Measurements from ENCODE around the gene CRYBG3.

CRYBG3 gene

GRCh38 chr3:97939401-97939800 lies 117.6 kb downstream of the CRYBG3 start:
- no peak for DNase-seq (ENCODE audit: low read depth in 3 of 3, low spot score in 1 of 3)

GRCh38 chr3:97940034-97940433 lies 118.2 kb downstream of the CRYBG3 start:
- no peak for DNase-seq (ENCODE audit: low read depth in 3 of 3, low spot score in 1 of 3)

- no peak for DNase-seq (ENCODE audit: low read depth in 3 of 3, low spot score in 1 of 3)
Observed at GRCh38 chr3:97942801-97943546, 121.2 kb downstream of the CRYBG3 start.

- no peak for DNase-seq (ENCODE audit: low read depth in 3 of 3, low spot score in 1 of 3)
Observed at GRCh38 chr3:97948351-97949109, 126.7 kb downstream of the CRYBG3 start.

- no peak for DNase-seq (ENCODE audit: low read depth in 3 of 3, low spot score in 1 of 3)
Observed at GRCh38 chr3:97949110-97949485, 127.3 kb downstream of the CRYBG3 start.

- DNase-seq (ENCODE audit: low read depth in 3 of 3, low spot score in 1 of 3), result no peak
Observed at GRCh38 chr3:97949743-97950142, 127.9 kb downstream of the CRYBG3 start.

GRCh38 chr3:97950360-97950759 lies 128.5 kb downstream of the CRYBG3 start:
- no peak for DNase-seq (ENCODE audit: low read depth in 3 of 3, low spot score in 1 of 3)

- DNase-seq (ENCODE audit: low read depth in 3 of 3, low spot score in 1 of 3), result no peak
Observed at GRCh38 chr3:97952280-97952679, 130.5 kb downstream of the CRYBG3 start.

- no peak for DNase-seq (ENCODE audit: low read depth in 3 of 3, low spot score in 1 of 3)
Observed at GRCh38 chr3:97952872-97953271, 131.1 kb downstream of the CRYBG3 start.

- DNase-seq (ENCODE audit: low read depth in 3 of 3, low spot score in 1 of 3), result no peak
Observed at GRCh38 chr3:97954228-97954827, 132.5 kb downstream of the CRYBG3 start.

- DNase-seq (ENCODE audit: low read depth in 3 of 3, low spot score in 1 of 3), result no peak
Observed at GRCh38 chr3:97956051-97956450, 134.2 kb downstream of the CRYBG3 start.

GRCh38 chr3:97957617-97958311 lies 136.0 kb downstream of the CRYBG3 start:
- DNase-seq (ENCODE audit: low read depth in 3 of 3, low spot score in 1 of 3), result no peak

- DNase-seq (ENCODE audit: low read depth in 3 of 3, low spot score in 1 of 3), result no peak
Observed at GRCh38 chr3:97958396-97958795, 136.6 kb downstream of the CRYBG3 start.

GRCh38 chr3:97958796-97959195 lies 137.0 kb downstream of the CRYBG3 start:
- DNase-seq (ENCODE audit: low read depth in 3 of 3, low spot score in 1 of 3), result no peak

- no peak for DNase-seq (ENCODE audit: low read depth in 3 of 3, low spot score in 1 of 3)
Observed at GRCh38 chr3:97959872-97960271, 138.1 kb downstream of the CRYBG3 start.

GRCh38 chr3:97960551-97960950 lies 138.7 kb downstream of the CRYBG3 start:
- DNase-seq (ENCODE audit: low read depth in 3 of 3, low spot score in 1 of 3), result no peak

GRCh38 chr3:97960993-97961766 lies 139.4 kb downstream of the CRYBG3 start:
- DNase-seq (ENCODE audit: low read depth in 3 of 3, low spot score in 1 of 3), result no peak

- no peak for DNase-seq (ENCODE audit: low read depth in 3 of 3, low spot score in 1 of 3)
Observed at GRCh38 chr3:97967966-97968365, 146.2 kb downstream of the CRYBG3 start.

- DNase-seq (ENCODE audit: low read depth in 3 of 3, low spot score in 1 of 3), result no peak
Observed at GRCh38 chr3:97968376-97968775, 146.6 kb downstream of the CRYBG3 start.

GRCh38 chr3:97969541-97969940 lies 147.7 kb downstream of the CRYBG3 start:
- DNase-seq (ENCODE audit: low read depth in 3 of 3, low spot score in 1 of 3), result no peak

- DNase-seq (ENCODE audit: low read depth in 3 of 3, low spot score in 1 of 3), result no peak
Observed at GRCh38 chr3:97970156-97970555, 148.3 kb downstream of the CRYBG3 start.

All from stimulated activated CD4-positive, alpha-beta T cell treated with anti-CD3 and anti-CD28 coated beads, TNF-alpha, amount 100 ng/mL, for 1 hour (primary cell).